GM12878 (cell line): ENCODE measurements around the gene CFAP157. TPM values are rescaled to one million over a fixed set of nuclear protein-coding genes. Genes with fewer than 3 reads are reported as not detected.

ENCODE experiments used
- ATAC-seq: fragments of 200-7000 bp; cut with Tn5 transposase; 3 replicates; pipeline ENCODE4 v1.9.1; 2020; ENCODE audit warnings: mild to moderate bottlenecking, moderate library complexity
- BruUV-seq: library from RNA; stranded (reverse); fragments of 400-500 nt; replicated peaks from 2 replicates; lab custom pipeline; 2021; lab: Mats Ljungman, UMichigan
- CTCF ChIA-PET: fragments of 300-600 bp; sonication (Branson Sonifier 250); formaldehyde crosslinking; extraction: SDS; loops from one replicate; lab custom pipeline; 2021; ENCODE audit warnings: inconsistent platforms; lab: Yijun Ruan, JAX
- POLR2A ChIA-PET: fragments of 350-600 bp; formaldehyde crosslinking; extraction: SDS; loops from one replicate; lab custom pipeline; 2021; ENCODE audit warnings: inconsistent platforms; lab: Charles Lee
- RAD21 ChIA-PET: fragments of 300-600 bp; sonication (Branson Sonifier 250); formaldehyde crosslinking; loops from one replicate; lab custom pipeline; 2023; ENCODE audit warnings: antibody characterized with exemption; ENCODE audit not compliant: unreplicated experiment; lab: Charles Lee
- SMC1A ChIA-PET: fragments of 300-600 bp; sonication (Branson Sonifier 250); formaldehyde crosslinking; loops from one replicate; lab custom pipeline; 2023; ENCODE audit not compliant: unreplicated experiment, uncharacterized antibody; lab: Charles Lee
- DNase-seq: peaks from one replicate; pipeline ENCODE4 v3.0.0-alpha.2; 2011; ENCODE audit warnings: low read depth, low spot score
- FAIRE-seq: peaks from 3 replicates; lab custom pipeline; 2011; peaks lifted over from hg19 to GRCh38; lab: Jason Lieb, UNC
- H2AFZ ChIP-seq: 2 replicates; pipeline ENCODE4 v1.6.0; 2011; ENCODE audit warnings: low read depth, low read length, control low read depth; ENCODE audit not compliant: control insufficient read depth
- H3K27ac ChIP-seq: 2 replicates; pipeline ENCODE4 v1.5.1; 2011; ENCODE audit warnings: control low read depth; ENCODE audit not compliant: control insufficient read depth, insufficient read depth
- H3K27me3 ChIP-seq, 2 experiments: replicated peaks in 1 of 2; 2 replicates each; pipeline versions ENCODE4 v1.6.0 to v1.6.1; 2011; ENCODE audit warnings: low read length in 1 of 2; ENCODE audit not compliant: control insufficient read depth in 2 of 2, insufficient read depth in 2 of 2
- H3K36me3 ChIP-seq, 2 experiments: 2 replicates each; pipeline ENCODE4 v1.5.1; 2011; ENCODE audit warnings: low read length in 1 of 2; ENCODE audit not compliant: control insufficient read depth in 2 of 2, insufficient read depth in 2 of 2
- H3K4me1 ChIP-seq: 2 replicates; pipeline ENCODE4 v1.6.1; 2011; ENCODE audit warnings: mild to moderate bottlenecking, low read length, moderate library complexity, mixed read lengths; ENCODE audit not compliant: control insufficient read depth, insufficient read depth
- H3K4me2 ChIP-seq: 2 replicates; pipeline ENCODE4 v1.6.0; 2011; ENCODE audit warnings: control low read depth; ENCODE audit not compliant: control insufficient read depth, insufficient read depth
- H3K4me3 ChIP-seq: fragments of 200-600 bp; sonication (generic); 2 replicates; pipeline ENCODE4 v1.5.1; 2016
- H3K79me2 ChIP-seq: 2 replicates; pipeline ENCODE4 v1.6.0; 2011; ENCODE audit warnings: low read length; ENCODE audit not compliant: control insufficient read depth, insufficient read depth
- H3K9ac ChIP-seq: 2 replicates; pipeline ENCODE4 v1.8.0; 2011; ENCODE audit warnings: low read length, control low read depth, mixed read lengths; ENCODE audit not compliant: control insufficient read depth, insufficient read depth
- H3K9me3 ChIP-seq: replicated peaks from 3 replicates; pipeline ENCODE4 v1.5.1; 2011; ENCODE audit warnings: mild to moderate bottlenecking, low read length; ENCODE audit not compliant: control insufficient read depth, insufficient read depth
- H4K20me1 ChIP-seq: 2 replicates; pipeline ENCODE4 v1.6.0; 2011; ENCODE audit not compliant: control insufficient read depth, insufficient read depth
- CHD2 ChIP-seq: IDR thresholded peaks from 2 replicates; pipeline ENCODE4 v1.6.1; 2011; ENCODE audit warnings: low read depth, low read length, improper control_type of control experiment, borderline replicate concordance
- CHD4 ChIP-seq: fragments of 200-600 bp; sonication (generic); IDR thresholded peaks from 2 replicates; pipeline ENCODE4 v1.6.1; 2016; ENCODE audit warnings: mild to moderate bottlenecking
- DPF2 ChIP-seq: fragments of 450-650 bp; IDR thresholded peaks from 2 replicates; pipeline ENCODE4 v1.6.1; 2017; ENCODE audit warnings: mild to moderate bottlenecking
- E4F1 ChIP-seq: fragments of 450-650 bp; IDR thresholded peaks from 2 replicates; pipeline ENCODE4 v1.6.1; 2018; ENCODE audit warnings: borderline replicate concordance, mild to moderate bottlenecking; ENCODE audit not compliant: partially characterized antibody
- EED ChIP-seq: sonication (generic); IDR thresholded peaks from 2 replicates; pipeline ENCODE4 v1.6.1; 2016; ENCODE audit warnings: antibody characterized with exemption, low read depth
- FOS ChIP-seq: IDR thresholded peaks from 3 replicates; pipeline ENCODE4 v1.6.1; 2011; ENCODE audit warnings: borderline replicate concordance; ENCODE audit not compliant: insufficient read length; ENCODE audit errors: extremely low read depth
- FOXK2 ChIP-seq: fragments of 450-650 bp; IDR thresholded peaks from 2 replicates; pipeline ENCODE4 v1.6.1; 2017; ENCODE audit warnings: mild to moderate bottlenecking, moderate library complexity
- HDGF ChIP-seq: fragments of 450-650 bp; IDR thresholded peaks from 2 replicates; pipeline ENCODE4 v1.6.1; 2016; ENCODE audit warnings: antibody characterized with exemption
- KLF5 ChIP-seq: fragments of 450-650 bp; IDR thresholded peaks from 2 replicates; pipeline ENCODE4 v1.6.1; 2014; ENCODE audit warnings: mild to moderate bottlenecking; ENCODE audit not compliant: partially characterized antibody
- MEF2B ChIP-seq: fragments of 450-650 bp; IDR thresholded peaks from 2 replicates; pipeline ENCODE4 v1.6.1; 2018; ENCODE audit warnings: mild to moderate bottlenecking, moderate library complexity; ENCODE audit not compliant: partially characterized antibody, poor library complexity, severe bottlenecking
- NFIC ChIP-seq: IDR thresholded peaks from 2 replicates; pipeline ENCODE4 v1.6.1; 2012; ENCODE audit warnings: low read depth, mild to moderate bottlenecking, inconsistent platforms, low read length, moderate library complexity
- NR2F1 ChIP-seq: fragments of 450-650 bp; conservative IDR thresholded peaks from 2 replicates; pipeline ENCODE4 v1.6.1; 2017; ENCODE audit warnings: mild to moderate bottlenecking
- RAD21 ChIP-seq: IDR thresholded peaks from 2 replicates; pipeline ENCODE4 v1.6.1; 2011; ENCODE audit warnings: mild to moderate bottlenecking, low read depth, low read length, moderate library complexity; ENCODE audit not compliant: insufficient read depth
- RAD51 ChIP-seq: fragments of 450-650 bp; IDR thresholded peaks from 2 replicates; pipeline ENCODE4 v1.6.1; 2016; ENCODE audit warnings: moderate library complexity, mild to moderate bottlenecking, inconsistent platforms
- RELA ChIP-seq: fragments of 450-650 bp; IDR thresholded peaks from 2 replicates; pipeline ENCODE4 v1.8.0; 2014; ENCODE audit warnings: borderline replicate concordance; ENCODE audit not compliant: partially characterized antibody
- RUNX3 ChIP-seq: IDR thresholded peaks from 2 replicates; pipeline ENCODE4 v1.6.1; 2012; ENCODE audit warnings: low read length, inconsistent platforms
- STAT1 ChIP-seq: fragments of 450-650 bp; conservative IDR thresholded peaks from 2 replicates; pipeline ENCODE4 v1.6.1; 2014; ENCODE audit warnings: antibody characterized with exemption, mild to moderate bottlenecking
- SUPT20H ChIP-seq: IDR thresholded peaks from 2 replicates; pipeline ENCODE4 v1.6.1; 2011; ENCODE audit warnings: low read depth, mild to moderate bottlenecking, low read length, moderate library complexity, borderline replicate concordance; ENCODE audit not compliant: control insufficient read depth
- SUZ12 ChIP-seq: fragments of 200-600 bp; sonication (generic); IDR thresholded peaks from one replicate; pipeline ENCODE4 v1.6.1; 2018; ENCODE audit warnings: antibody characterized with exemption, mild to moderate bottlenecking; ENCODE audit not compliant: unreplicated experiment
- TCF12 ChIP-seq: IDR thresholded peaks from 2 replicates; pipeline ENCODE4 v1.6.1; 2011; ENCODE audit warnings: low read depth, mild to moderate bottlenecking, low read length
- WGBS: methylation state at CpG from one replicate; pipeline ENCODE4 v1.1.6; 2016; ENCODE audit warnings: low lambda C conversion rate; ENCODE audit not compliant: insufficient replicate concordance, insufficient coverage; ENCODE audit errors: missing lambda C conversion rate; 5-methylcytosine and 5-hydroxymethylcytosine counted together
- in situ Hi-C: fragments of 300-500 bp; cut with MboI; formaldehyde crosslinking; loops from 9 replicates; pipeline ENCODE4 v1.14.3; 2018; ENCODE audit warnings: mixed read lengths
- intact Hi-C: fragments of 100-400 bp; cut with micrococcal nuclease; formaldehyde crosslinking; loops from one replicate; pipeline ENCODE4 v1.14.2; 2022; ENCODE audit not compliant: unreplicated experiment
- polyA plus RNA-seq, 11 experiments: library from polyadenylated mRNA; depleted of rRNA in 4 of 11; unstranded in 6 of 11; stranded (reverse) in 5 of 11; fragments of >200 nt; fragmentation: Nextera tagmentation in 4 of 11; fragmentation: Illumina TruSeq in 1 of 11; extraction: Ambion mirVana in 4 of 11; extraction: Trizol in 1 of 11; gene quantifications; 1 replicate in 1 of 11; 2 replicates in 10 of 11; pipeline versions ENCODE4 v1.2.1 to v1.2.3, GENCODE V29; 2011 to 2016; ENCODE audit warnings: inconsistent platforms in 2 of 11, missing spikeins in 2 of 11, low read depth in 1 of 11
- total RNA-seq, 4 experiments: library from RNA; depleted of rRNA in 3 of 4; stranded (reverse); fragments of >200 nt in 3 of 4; fragmentation: Illumina TruSeq in 1 of 4; extraction: Trizol in 1 of 4; gene quantifications; 2 replicates each; pipeline versions ENCODE4 v1.2.1 to v1.2.3, GENCODE V29; 2013 to 2021
- TF ChIP-seq, protein P1 (sequence below): fragments of 450-650 bp; IDR thresholded peaks from 2 replicates; pipeline ENCODE4 v1.6.1; 2014; ENCODE audit warnings: mild to moderate bottlenecking

Gene CFAP157
- total and polyA plus RNA-seq, 10 of the 15 experiments (the other 5 are each of a cell fraction or from before 2014, with no cell fraction given) = 0.08 to 0.72 TPM; not detected in 8

DNA sequence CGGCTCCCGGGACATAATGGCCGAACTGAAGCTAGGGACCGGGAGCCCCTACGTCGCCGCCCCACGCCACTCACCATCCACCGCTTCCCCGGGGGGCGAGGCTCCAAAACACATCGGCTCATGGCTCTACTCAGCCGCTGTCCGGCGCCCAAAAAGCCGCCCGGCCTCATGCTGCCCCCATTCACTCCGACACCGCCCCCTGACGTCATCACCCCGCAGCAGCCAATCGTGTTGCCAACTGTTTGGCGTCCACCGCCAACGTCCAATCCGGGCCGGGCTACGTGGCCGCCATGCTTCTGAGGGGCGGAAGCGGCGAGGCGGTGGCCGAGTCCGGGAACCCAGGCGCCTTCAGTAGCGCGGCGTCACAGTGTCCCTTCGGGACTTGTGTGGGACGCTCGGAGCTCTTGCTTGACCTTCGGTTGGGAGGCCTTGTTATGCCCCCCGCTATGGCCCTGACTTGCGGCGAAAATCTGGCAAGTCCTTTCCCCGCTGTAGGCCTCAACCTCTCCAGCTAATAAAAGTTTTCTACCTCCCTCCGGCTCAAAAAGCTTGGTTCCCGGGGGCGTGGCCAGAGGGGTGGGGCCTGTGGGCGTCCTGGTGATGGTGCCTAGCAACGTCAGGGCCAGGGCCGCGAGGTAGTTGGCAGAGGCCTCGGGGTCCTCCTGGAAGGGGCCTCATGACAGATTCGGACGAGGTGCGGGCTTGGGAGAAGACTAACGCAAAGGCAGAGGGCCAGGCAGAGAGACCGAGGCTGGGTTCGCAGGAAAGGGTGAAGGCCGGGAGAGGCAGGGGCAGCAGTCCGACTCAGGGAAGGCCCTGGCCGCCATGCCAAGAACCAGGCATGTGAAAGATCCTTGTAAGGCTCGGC lies 8.9 kb downstream of the CFAP157 start, which contains the start of the genes PTRH1 and TTC16:
TSS of gene PTRH1 (minus strand) at position 194 of the 868 bp plus-strand sequence. CDS start at position 170, 24 bp downstream.
TSS of gene TTC16 (plus strand) at position 610 of the 868 bp plus-strand sequence. CDS start at position 677, 67 bp downstream.
- ChIA-PET SMC1A (interaction anchor here (0.6 to 1.5 kb wide), 6 partner anchors 9 to 205 kb away, joined by 3 to 6 read pairs (median 4); partner anchors contain the start of genes CFAP157 and TOR2A), RAD21 (interaction anchor here (0.9 to 2.8 kb wide), 2 partner anchors 19 to 51 kb away, joined by 3 to 19 read pairs; partner anchors contain the start of gene TOR2A), CTCF (interaction anchor here (0.6 to 3.3 kb wide), 5 partner anchors 12 to 154 kb away, joined by 3 to 21 read pairs (median 4); partner anchors contain the start of genes STXBP1 and TOR2A), POLR2A (interaction anchor here (1.9 kb wide), 1 partner anchor 10 kb away, joined by 8 read pairs; no protein-coding TSS in a partner anchor)
- ATAC-seq (peak; percentile 98), FAIRE-seq (peak; percentile 96), DNase-seq (peak; percentile 72)
- no peaks in the 10 kb centered on the region for H3K27me3 ChIP-seq
- no peak within 1 kb of the TSS; the same call in 1 of the 2 replicates for H3K27ac ChIP-seq
- H3K79me2 ChIP-seq = no peaks in the 10 kb centered on the region
- peak within 1 kb of the TSS; percentile 88 for H3K4me2 ChIP-seq
- no peaks in the 10 kb centered on the region for H3K9me3 ChIP-seq
- in situ Hi-C loops (no loop called here), intact Hi-C loops (loop anchor here (5.0 kb wide), 1 partner anchor 202 kb away; the partner anchor contains the start of gene ST6GALNAC4)
- WGBS = 2% methylated on average over 60 of the region's 65 CpGs
- peak within 1 kb of the TSS; percentile 74 for H3K4me3 ChIP-seq
- H4K20me1 ChIP-seq = no peaks in the 10 kb centered on the region
- H3K36me3 ChIP-seq = no peaks in the 10 kb centered on the region; a peak in 1 of 4 replicates
- H3K4me1 ChIP-seq = peaks cover 6% of the 10 kb centered on the region; the same call in 1 of the 2 replicates
- peak within 1 kb of the TSS; percentile 69 for H3K9ac ChIP-seq
- BruUV-seq = no TSS peak
- H2AFZ ChIP-seq = peak within 1 kb of the TSS; percentile 97
- TF ChIP-seq RELA (peak; percentile 21), SUZ12 (no peak), NFIC (no peak), KLF5 (peak; percentile 56), FOXK2 (peak; percentile 45), EED (no peak), RUNX3 (0 out of 2 replicates have a peak, but pooled peaks have one; percentile 23), CHD2 (peak; percentile 92), FOS (peak; percentile 33), TCF12 (no peak), SUPT20H (no peak), NR2F1 (peak; percentile 53), MEF2B (peak; percentile 57), CHD4 (no peak), RAD51 (no peak), RAD21 (no peak), HDGF (no peak), E4F1 (peak; percentile 91), DPF2 (0 out of 2 replicates have a peak, but pooled peaks have one; percentile 58), STAT1 (0 out of 2 replicates have a peak, but pooled peaks have one; percentile 68)
- TF ChIP-seq, protein P1, sequence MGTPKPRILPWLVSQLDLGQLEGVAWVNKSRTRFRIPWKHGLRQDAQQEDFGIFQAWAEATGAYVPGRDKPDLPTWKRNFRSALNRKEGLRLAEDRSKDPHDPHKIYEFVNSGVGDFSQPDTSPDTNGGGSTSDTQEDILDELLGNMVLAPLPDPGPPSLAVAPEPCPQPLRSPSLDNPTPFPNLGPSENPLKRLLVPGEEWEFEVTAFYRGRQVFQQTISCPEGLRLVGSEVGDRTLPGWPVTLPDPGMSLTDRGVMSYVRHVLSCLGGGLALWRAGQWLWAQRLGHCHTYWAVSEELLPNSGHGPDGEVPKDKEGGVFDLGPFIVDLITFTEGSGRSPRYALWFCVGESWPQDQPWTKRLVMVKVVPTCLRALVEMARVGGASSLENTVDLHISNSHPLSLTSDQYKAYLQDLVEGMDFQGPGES = peak; percentile 77; the same call in 1 of the 2 replicates
